ENCODE data around the gene EHBP1.

The EHBP1 gene

GRCh38 chr2:62964050-62964449, 258.5 kb downstream of the EHBP1 start:
- DNase-seq (ENCODE audit: low read depth), result no peak

GRCh38 chr2:62964671-62965070, 259.2 kb downstream of the EHBP1 start:
- DNase-seq (ENCODE audit: low read depth), result no peak

GRCh38 chr2:62966991-62967390, 261.5 kb downstream of the EHBP1 start:
- no peak for DNase-seq (ENCODE audit: low read depth)

GRCh38 chr2:62968168-62968567, 262.7 kb downstream of the EHBP1 start:
- no peak for DNase-seq (ENCODE audit: low read depth)

- DNase-seq (ENCODE audit: low read depth), result no peak
These were observed 263.2 kb downstream of the EHBP1 start for GRCh38 chr2:62968668-62969067.

- DNase-seq (ENCODE audit: low read depth), result no peak
These were observed 266.4 kb downstream of the EHBP1 start for GRCh38 chr2:62971936-62972335.

- no peak for DNase-seq (ENCODE audit: low read depth)
These were observed 267.1 kb downstream of the EHBP1 start for GRCh38 chr2:62972601-62973000.

- no peak for DNase-seq (ENCODE audit: low read depth)
These were observed 269.5 kb downstream of the EHBP1 start for GRCh38 chr2:62974999-62975398.

GRCh38 chr2:62991605-62992004, 286.1 kb downstream of the EHBP1 start:
- no peak for DNase-seq (ENCODE audit: low read depth)

GRCh38 chr2:62992561-62992960, 287.0 kb downstream of the EHBP1 start:
- DNase-seq (ENCODE audit: low read depth), result no peak

- DNase-seq (ENCODE audit: low read depth), result no peak
These were observed 288.7 kb downstream of the EHBP1 start for GRCh38 chr2:62994206-62994605.

- no peak for DNase-seq (ENCODE audit: low read depth)
These were observed 291.1 kb downstream of the EHBP1 start for GRCh38 chr2:62996534-62997186.

GRCh38 chr2:62998949-62999348, 293.4 kb downstream of the EHBP1 start:
- no peak for DNase-seq (ENCODE audit: low read depth)

GRCh38 chr2:62999905-63000304, 294.4 kb downstream of the EHBP1 start:
- no peak for DNase-seq (ENCODE audit: low read depth)

- DNase-seq (ENCODE audit: low read depth), result no peak
These were observed 295.3 kb downstream of the EHBP1 start for GRCh38 chr2:63000801-63001200.

- DNase-seq (ENCODE audit: low read depth), result no peak
These were observed 296.1 kb downstream of the EHBP1 start for GRCh38 chr2:63001576-63001975.

- no peak for DNase-seq (ENCODE audit: low read depth)
These were observed 297.8 kb downstream of the EHBP1 start for GRCh38 chr2:63003351-63003750.

- no peak for DNase-seq (ENCODE audit: low read depth)
These were observed 302.4 kb downstream of the EHBP1 start for GRCh38 chr2:63007813-63008458.

GRCh38 chr2:63008838-63009237, 303.3 kb downstream of the EHBP1 start:
- DNase-seq (ENCODE audit: low read depth), result no peak

GRCh38 chr2:63009490-63009889, 304.0 kb downstream of the EHBP1 start:
- no peak for DNase-seq (ENCODE audit: low read depth)

GRCh38 chr2:63012541-63012940, 307.0 kb downstream of the EHBP1 start:
- no peak for DNase-seq (ENCODE audit: low read depth)

GRCh38 chr2:63013438-63013837, 307.9 kb downstream of the EHBP1 start:
- DNase-seq (ENCODE audit: low read depth), result no peak

GRCh38 chr2:63015389-63015788, 309.9 kb downstream of the EHBP1 start:
- no peak for DNase-seq (ENCODE audit: low read depth)

GRCh38 chr2:63018439-63018838, 312.9 kb downstream of the EHBP1 start:
- DNase-seq (ENCODE audit: low read depth), result no peak

Data from T follicular helper cell (primary cell).